ENCODE measurements around the gene DNAJC16. TPM values are rescaled to one million over a fixed set of nuclear protein-coding genes. Genes with fewer than 3 reads are reported as not detected.
A peak's percentile ranks its signal among the peaks of the same experiment; 100 is the strongest.

DNAJC16 gene
- total and polyA plus RNA-seq, 9 of the 15 experiments (the other 6 are each of a cell fraction or from before 2014, with no cell fraction given): 6.9 to 16.8 (median 12.8) TPM

DNA sequence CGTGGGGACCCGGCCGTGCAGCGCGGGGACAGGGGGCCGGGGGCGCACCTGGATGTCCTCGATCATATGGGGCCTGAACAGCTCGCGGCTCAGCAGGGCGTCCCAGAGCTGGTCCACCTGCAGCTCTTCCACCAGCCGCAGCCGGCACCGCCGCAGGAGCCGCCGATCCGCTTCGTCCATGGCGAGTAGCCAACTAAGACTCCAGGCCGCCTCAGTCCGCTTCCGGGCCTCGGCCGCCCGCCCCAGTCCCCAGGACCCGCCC is 2.7 kb upstream of the DNAJC16 start, which contains the start of gene CASP9 (continued):
- TF ChIP-seq, protein P1, sequence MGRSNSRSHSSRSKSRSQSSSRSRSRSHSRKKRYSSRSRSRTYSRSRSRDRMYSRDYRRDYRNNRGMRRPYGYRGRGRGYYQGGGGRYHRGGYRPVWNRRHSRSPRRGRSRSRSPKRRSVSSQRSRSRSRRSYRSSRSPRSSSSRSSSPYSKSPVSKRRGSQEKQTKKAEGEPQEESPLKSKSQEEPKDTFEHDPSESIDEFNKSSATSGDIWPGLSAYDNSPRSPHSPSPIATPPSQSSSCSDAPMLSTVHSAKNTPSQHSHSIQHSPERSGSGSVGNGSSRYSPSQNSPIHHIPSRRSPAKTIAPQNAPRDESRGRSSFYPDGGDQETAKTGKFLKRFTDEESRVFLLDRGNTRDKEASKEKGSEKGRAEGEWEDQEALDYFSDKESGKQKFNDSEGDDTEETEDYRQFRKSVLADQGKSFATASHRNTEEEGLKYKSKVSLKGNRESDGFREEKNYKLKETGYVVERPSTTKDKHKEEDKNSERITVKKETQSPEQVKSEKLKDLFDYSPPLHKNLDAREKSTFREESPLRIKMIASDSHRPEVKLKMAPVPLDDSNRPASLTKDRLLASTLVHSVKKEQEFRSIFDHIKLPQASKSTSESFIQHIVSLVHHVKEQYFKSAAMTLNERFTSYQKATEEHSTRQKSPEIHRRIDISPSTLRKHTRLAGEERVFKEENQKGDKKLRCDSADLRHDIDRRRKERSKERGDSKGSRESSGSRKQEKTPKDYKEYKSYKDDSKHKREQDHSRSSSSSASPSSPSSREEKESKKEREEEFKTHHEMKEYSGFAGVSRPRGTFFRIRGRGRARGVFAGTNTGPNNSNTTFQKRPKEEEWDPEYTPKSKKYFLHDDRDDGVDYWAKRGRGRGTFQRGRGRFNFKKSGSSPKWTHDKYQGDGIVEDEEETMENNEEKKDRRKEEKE (IDR thresholded peaks at IDR 0.05; ENCODE audit: borderline replicate concordance in 1 of 2, control insufficient read depth in 1 of 2, low read depth in 2 of 2, low read length in 1 of 2): no peak
- TF ChIP-seq, protein P2, sequence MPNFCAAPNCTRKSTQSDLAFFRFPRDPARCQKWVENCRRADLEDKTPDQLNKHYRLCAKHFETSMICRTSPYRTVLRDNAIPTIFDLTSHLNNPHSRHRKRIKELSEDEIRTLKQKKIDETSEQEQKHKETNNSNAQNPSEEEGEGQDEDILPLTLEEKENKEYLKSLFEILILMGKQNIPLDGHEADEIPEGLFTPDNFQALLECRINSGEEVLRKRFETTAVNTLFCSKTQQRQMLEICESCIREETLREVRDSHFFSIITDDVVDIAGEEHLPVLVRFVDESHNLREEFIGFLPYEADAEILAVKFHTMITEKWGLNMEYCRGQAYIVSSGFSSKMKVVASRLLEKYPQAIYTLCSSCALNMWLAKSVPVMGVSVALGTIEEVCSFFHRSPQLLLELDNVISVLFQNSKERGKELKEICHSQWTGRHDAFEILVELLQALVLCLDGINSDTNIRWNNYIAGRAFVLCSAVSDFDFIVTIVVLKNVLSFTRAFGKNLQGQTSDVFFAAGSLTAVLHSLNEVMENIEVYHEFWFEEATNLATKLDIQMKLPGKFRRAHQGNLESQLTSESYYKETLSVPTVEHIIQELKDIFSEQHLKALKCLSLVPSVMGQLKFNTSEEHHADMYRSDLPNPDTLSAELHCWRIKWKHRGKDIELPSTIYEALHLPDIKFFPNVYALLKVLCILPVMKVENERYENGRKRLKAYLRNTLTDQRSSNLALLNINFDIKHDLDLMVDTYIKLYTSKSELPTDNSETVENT (CRISPR knock-in tag; IDR thresholded peaks at IDR 0.05): 0 out of 2 replicates have a peak, but pooled peaks have one; percentile 41
- TF ChIP-seq NFATC3 (IDR thresholded peaks at IDR 0.05) (no peak), ZC3H4 (CRISPR knock-in tag; IDR thresholded peaks at IDR 0.05; ENCODE audit: borderline replicate concordance) (no peak), ZBTB8A (IDR thresholded peaks at IDR 0.05; ENCODE audit: partially characterized antibody) (no peak), NFRKB (IDR thresholded peaks at IDR 0.05; ENCODE audit: low read depth) (no peak), ZBTB1 (CRISPR knock-in tag; IDR thresholded peaks at IDR 0.05; ENCODE audit: borderline replicate concordance, low read depth) (peak; percentile 7; the same call in 1 of the 2 replicates), KLF10 (CRISPR knock-in tag; IDR thresholded peaks at IDR 0.05) (no peak), ZNF121 (CRISPR knock-in tag; conservative IDR thresholded peaks at IDR 0.05) (no peak), NEUROD1 (IDR thresholded peaks at IDR 0.05; ENCODE audit: borderline replicate concordance, low read depth, low read length, partially characterized antibody) (peak; percentile 45), SREBF2 (CRISPR knock-in tag; IDR thresholded peaks at IDR 0.05) (no peak), BCL6 (CRISPR knock-in tag; IDR thresholded peaks at IDR 0.05) (no peak), HDAC8 (tag; IDR thresholded peaks at IDR 0.05) (no peak), CREB1 (IDR thresholded peaks at IDR 0.05) (no peak), CREB1 (CRISPR knock-in tag; IDR thresholded peaks at IDR 0.05) (no peak), MAZ (CRISPR knock-in tag; conservative IDR thresholded peaks at IDR 0.05 in 1 of 2, IDR thresholded peaks at IDR 0.05 in 1 of 2) (peak in 1 of 2 experiments; percentile 73; a peak in 2 of 4 replicates), ZNF134 (CRISPR knock-in tag; conservative IDR thresholded peaks at IDR 0.05) (no peak), ZNF3 (CRISPR knock-in tag; IDR thresholded peaks at IDR 0.05) (no peak), YBX1 (IDR thresholded peaks at IDR 0.05) (no peak)
- TF ChIP-seq, protein P3, sequence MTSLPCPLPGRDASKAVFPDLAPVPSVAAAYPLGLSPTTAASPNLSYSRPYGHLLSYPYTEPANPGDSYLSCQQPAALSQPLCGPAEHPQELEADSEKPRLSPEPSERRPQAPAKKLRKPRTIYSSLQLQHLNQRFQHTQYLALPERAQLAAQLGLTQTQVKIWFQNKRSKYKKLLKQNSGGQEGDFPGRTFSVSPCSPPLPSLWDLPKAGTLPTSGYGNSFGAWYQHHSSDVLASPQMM (CRISPR knock-in tag; IDR thresholded peaks at IDR 0.05): no peak
- TF ChIP-seq, protein P4, sequence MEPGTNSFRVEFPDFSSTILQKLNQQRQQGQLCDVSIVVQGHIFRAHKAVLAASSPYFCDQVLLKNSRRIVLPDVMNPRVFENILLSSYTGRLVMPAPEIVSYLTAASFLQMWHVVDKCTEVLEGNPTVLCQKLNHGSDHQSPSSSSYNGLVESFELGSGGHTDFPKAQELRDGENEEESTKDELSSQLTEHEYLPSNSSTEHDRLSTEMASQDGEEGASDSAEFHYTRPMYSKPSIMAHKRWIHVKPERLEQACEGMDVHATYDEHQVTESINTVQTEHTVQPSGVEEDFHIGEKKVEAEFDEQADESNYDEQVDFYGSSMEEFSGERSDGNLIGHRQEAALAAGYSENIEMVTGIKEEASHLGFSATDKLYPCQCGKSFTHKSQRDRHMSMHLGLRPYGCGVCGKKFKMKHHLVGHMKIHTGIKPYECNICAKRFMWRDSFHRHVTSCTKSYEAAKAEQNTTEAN (CRISPR knock-in tag; IDR thresholded peaks at IDR 0.05): no peak
- TF ChIP-seq, protein P5, sequence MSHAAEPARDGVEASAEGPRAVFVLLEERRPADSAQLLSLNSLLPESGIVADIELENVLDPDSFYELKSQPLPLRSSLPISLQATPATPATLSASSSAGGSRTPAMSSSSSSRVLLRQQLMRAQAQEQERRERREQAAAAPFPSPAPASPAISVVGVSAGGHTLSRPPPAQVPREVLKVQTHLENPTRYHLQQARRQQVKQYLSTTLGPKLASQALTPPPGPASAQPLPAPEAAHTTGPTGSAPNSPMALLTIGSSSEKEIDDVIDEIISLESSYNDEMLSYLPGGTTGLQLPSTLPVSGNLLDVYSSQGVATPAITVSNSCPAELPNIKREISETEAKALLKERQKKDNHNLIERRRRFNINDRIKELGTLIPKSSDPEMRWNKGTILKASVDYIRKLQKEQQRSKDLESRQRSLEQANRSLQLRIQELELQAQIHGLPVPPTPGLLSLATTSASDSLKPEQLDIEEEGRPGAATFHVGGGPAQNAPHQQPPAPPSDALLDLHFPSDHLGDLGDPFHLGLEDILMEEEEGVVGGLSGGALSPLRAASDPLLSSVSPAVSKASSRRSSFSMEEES (CRISPR knock-in tag; IDR thresholded peaks at IDR 0.05): no peak

Measured in K562 (cell line).